Rectal smooth muscle tissue (tissue), 1 donor: ENCODE data around the gene FYN.

Experiments
- H3K27ac ChIP-seq: one replicate; pipeline ENCODE4 v1.7.0; 2013; ENCODE audit warnings: low read depth, low read length, inconsistent platforms
- H3K27me3 ChIP-seq: one replicate; pipeline ENCODE4 v1.7.0; 2013; ENCODE audit warnings: low read length; ENCODE audit not compliant: control insufficient read depth, insufficient read depth
- H3K36me3 ChIP-seq: one replicate; pipeline ENCODE4 v1.7.0; 2013; ENCODE audit warnings: low read length; ENCODE audit not compliant: control insufficient read depth, insufficient read depth
- H3K4me1 ChIP-seq: one replicate; pipeline ENCODE4 v1.7.0; 2013; ENCODE audit warnings: low read length; ENCODE audit not compliant: control insufficient read depth, insufficient read depth
- H3K4me3 ChIP-seq: one replicate; pipeline ENCODE4 v1.7.0; 2013; ENCODE audit warnings: low read length
- H3K9ac ChIP-seq: one replicate; pipeline ENCODE4 v1.7.0; 2013; ENCODE audit warnings: low read length

FYN gene

DNA sequence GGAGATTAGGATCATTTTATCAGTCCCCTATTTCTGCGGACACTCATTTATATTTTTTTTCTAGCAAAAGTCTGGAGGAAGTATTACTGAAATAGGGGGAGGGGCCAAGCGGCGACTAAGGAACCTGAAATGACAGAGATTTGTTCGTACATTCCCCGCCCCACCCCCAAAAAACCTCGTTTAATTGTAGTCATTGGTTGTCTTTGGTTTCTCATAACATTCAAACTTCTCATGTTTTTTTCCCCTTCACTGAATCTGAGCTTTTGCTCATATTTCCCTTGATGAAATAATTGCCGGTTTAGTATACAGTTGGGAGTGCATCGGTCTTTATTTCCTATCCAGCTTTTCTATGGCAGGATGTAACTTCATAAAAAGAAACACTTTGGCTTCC is 768 bp upstream of the FYN start:
- Histone ChIP-seq H3K27me3 (no peaks in the 10 kb centered on the region), H3K4me1 (no peaks in the 10 kb centered on the region), H3K27ac (no peak overlapping the region), H3K4me3 (peak overlapping the region; percentile 77), H3K36me3 (no peaks in the 10 kb centered on the region), H3K9ac (no peak overlapping the region)

DNA sequence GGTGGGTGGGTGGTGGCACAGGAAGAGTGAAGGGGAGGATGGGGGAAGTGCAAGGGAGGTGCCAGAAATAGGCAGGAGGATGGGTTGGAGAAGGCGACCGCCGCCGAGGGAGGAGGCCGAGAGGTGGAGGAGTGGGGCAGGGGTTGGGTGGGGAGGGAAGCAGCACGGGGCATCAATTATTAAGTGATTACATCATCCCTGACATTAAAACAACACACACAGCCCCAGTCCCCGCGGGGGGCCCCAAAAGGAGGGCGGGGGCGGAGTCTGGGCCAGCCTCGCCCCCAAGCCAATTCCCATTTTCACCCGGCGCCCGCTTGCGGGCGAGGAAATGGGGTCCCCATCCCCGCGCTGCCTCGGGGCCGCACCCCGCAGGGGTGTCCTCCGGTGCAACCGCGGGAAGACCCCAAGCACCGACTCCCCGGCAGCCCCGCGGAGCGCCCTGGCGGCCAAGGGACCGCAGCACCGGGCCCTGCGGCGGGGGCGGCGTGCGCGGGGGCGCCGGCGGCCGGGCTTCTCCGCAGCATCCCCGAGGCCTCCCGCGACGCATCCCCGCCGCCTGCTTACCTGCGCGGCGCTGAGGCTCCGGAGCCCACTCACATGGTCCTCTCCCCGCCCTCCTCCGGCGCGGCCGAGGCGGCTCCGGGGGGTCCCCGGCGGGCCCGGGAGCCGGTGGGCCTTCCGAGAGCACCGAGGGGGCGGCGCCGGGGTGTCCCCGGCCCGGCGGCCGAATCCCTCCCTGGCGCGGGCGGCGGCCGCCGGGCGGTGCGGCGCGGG is 663 bp downstream of the FYN start:
- no peaks in the 10 kb centered on the region for H3K36me3 ChIP-seq
- H3K27ac ChIP-seq = no peak overlapping the region
- no peaks in the 10 kb centered on the region for H3K27me3 ChIP-seq
- H3K4me1 ChIP-seq = no peaks in the 10 kb centered on the region
- H3K9ac ChIP-seq = no peak overlapping the region
- H3K4me3 ChIP-seq = peak overlapping the region; percentile 77

DNA sequence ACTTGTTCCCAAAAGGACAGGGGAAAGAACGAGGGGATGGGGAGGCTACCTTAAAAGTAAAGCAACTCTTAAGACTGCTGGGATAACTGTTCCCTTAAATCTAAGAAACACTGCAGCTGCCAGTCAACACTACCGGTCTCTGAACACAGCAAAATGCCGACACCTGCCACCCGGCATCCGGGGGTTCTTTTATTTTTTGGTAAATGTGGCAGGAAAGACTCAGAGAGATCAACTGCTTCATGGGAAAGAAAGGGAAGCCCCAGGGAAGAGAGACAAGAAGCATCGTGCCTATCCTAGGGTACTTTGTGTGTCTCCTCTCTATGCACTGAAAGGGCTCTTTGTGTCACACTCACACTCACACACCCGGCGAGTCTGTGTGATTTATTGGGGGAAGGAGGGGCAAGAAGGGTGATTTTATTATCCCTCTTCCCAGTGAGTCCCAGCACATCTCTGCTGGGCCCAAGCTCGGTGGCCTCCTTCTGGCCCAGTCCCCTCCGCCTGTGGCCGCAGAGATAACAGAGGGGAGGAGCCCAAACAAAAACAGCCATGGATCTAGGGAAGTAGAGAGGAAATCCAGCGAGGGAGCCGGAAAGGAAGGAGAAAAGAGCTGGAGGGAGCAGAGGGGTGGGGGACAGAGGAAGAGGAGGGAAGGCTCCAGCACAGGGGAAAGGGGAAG is 1.4 kb downstream of the FYN start:
- Histone ChIP-seq H3K36me3 (no peaks in the 10 kb centered on the region), H3K4me1 (no peaks in the 10 kb centered on the region), H3K9ac (no peak overlapping the region), H3K27ac (no peak overlapping the region), H3K4me3 (peak overlapping the region; percentile 77), H3K27me3 (no peaks in the 10 kb centered on the region)

DNA sequence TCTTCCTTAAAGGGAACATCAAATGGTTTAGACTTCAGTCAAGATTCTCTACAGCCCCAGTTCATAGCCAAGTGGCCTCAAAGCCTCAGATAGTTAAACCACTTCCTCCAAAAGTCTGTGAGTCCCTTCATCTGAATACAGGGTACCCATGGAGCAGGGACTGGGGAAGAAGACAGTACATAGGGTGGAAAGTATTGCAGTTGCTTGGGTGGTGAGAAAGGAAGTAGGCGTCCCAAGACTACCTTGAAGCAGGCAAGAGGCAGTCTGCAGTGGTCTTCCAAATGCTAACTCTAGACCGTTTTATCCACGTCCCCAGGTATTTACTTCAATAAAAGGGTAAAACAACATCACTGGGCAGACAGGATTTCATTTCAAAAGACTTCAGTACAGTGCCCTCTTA is 2.0 kb downstream of the FYN start:
- Histone ChIP-seq H3K4me1 (no peaks in the 10 kb centered on the region), H3K27ac (no peak overlapping the region), H3K4me3 (peak overlapping the region; percentile 22)

DNA sequence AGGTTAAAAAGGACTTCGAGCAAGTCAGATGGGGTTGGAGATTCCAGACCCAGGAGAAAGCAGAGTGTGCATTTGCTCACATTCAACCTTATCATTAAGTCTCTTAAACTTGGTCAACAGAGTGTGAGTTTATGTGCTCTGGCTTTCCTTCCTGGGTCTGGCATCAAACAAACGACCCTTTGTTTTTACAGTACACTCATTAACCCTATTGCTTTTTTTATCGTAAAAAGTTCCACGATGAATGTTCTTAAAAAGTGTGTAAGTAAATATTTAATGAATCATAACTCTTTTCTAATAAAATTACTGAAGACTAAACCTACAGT is 2.5 kb downstream of the FYN start:
- H3K4me1 ChIP-seq = no peaks in the 10 kb centered on the region
- no peak overlapping the region for H3K9ac ChIP-seq
- no peaks in the 10 kb centered on the region for H3K36me3 ChIP-seq
- H3K27ac ChIP-seq = no peak overlapping the region
- no peaks in the 10 kb centered on the region for H3K27me3 ChIP-seq
- no peak overlapping the region for H3K4me3 ChIP-seq

More for the DNA sequence above, 2.0 kb downstream of the FYN start:
- H3K9ac ChIP-seq = no peak overlapping the region
- H3K36me3 ChIP-seq = no peaks in the 10 kb centered on the region
- no peaks in the 10 kb centered on the region for H3K27me3 ChIP-seq

DNA sequence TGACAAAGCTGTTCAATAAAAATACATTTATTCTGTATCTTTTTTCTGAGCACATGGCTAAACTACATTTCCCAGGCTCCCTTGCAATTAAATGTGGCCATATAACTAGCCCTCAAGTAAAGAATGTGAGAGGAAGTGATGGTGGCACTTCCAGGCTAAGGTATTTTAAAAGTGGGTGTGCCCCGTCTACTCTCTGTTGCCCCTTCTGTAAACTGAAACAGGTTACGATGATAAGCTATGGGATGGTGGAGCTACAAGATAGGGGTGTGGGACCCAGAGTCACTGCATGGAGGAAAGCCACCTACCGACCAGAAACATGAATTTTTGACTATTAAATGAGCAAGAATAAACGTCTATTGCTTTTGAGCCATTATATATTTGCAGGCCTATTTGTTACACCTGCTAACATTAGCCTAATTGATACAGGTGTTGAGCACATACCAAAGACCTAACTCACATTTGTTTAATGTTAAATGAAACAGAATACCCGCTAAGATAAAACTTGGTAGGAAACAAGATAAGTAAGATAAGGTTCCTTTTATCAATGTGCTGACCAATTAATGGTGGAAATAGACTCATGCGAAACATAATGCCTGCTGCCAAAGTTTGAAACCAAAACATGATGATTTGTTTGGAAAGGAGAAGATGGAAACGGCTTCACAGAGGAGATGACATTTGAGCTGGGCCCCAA is 3.1 kb downstream of the FYN start:
- no peak overlapping the region for H3K9ac ChIP-seq
- H3K36me3 ChIP-seq = no peaks in the 10 kb centered on the region
- H3K4me3 ChIP-seq = no peak overlapping the region
- H3K4me1 ChIP-seq = no peaks in the 10 kb centered on the region
- H3K27me3 ChIP-seq = no peaks in the 10 kb centered on the region
- H3K27ac ChIP-seq = no peak overlapping the region

DNA sequence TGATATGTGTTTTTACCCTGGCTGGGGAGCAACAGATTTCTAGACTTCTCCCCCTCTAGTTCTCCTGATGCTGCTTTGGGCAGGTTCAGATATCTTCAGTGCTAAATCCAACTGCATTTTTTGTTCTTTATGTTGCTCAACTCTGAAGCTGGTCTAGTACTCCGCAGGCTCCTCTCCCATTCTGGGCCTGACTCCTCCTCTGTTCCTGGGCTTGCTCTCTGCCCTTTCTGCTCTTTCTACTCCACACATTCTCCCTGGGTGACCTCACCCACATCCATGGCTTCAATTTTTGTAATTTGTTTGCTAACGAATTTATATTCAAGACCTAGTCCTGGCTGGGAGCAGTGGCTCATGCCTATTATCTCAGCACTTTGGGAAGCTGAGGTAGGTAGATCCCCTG is 6.4 kb downstream of the FYN start:
- Histone ChIP-seq H3K27me3 (no peaks in the 10 kb centered on the region), H3K4me3 (no peak overlapping the region), H3K27ac (no peak overlapping the region), H3K4me1 (peaks cover 4% of the 10 kb centered on the region), H3K9ac (no peak overlapping the region), H3K36me3 (no peaks in the 10 kb centered on the region)

DNA sequence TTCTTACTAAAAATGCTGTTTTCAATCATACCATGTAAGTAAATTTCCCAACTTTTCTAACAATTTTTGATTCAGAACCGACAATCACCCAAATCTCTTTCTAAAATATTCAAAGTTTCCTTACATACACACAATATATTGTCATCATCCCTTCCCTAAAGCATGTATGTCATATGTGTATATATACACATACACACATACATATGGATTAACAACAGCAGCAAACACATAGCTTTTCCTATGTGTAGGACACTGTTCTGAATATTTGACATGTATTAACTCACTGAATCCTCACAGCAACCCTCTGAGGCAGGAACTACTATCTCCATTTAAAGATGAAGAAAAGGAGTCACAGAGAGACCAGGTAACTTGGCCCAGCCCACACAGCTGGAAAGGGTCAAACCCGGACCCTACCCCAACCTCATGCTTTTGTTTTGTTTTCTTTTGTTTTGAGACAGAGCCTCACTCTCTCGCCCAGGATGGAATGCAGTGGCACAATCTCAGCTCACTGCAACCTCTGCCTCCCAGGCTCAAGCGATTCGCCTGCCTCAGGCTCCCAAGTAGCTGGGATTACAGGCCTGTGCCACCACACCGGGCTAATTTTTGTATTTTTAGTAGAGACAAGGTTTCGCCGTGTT is 7.2 kb downstream of the FYN start:
- Histone ChIP-seq H3K4me3 (no peak overlapping the region), H3K27ac (no peak overlapping the region), H3K9ac (no peak overlapping the region), H3K27me3 (no peaks in the 10 kb centered on the region), H3K36me3 (no peaks in the 10 kb centered on the region), H3K4me1 (peaks cover 4% of the 10 kb centered on the region)

DNA sequence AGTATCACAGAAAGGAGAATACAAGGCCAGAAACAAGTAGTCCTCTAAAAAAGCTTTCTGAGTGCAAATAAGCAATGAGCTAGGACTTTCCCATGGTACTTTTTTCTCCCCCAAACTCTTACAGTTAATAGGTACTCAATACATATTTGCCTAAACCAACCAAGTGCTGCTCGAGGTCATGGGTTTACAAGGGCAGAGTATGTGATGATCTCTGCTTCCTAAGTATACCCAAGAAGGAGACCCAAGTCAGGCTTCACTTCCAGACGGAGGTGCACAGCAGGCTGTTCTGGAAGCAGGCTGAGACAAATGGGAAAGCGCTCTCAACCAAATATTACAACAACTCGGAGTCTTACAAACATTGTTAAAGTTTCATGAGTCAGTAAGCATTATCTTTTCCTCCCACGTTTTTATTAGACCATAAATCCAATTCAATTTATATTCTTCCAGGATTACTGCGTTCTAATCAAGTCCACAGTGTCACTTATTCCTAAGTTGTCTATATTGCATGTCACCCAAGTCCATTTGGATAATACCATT is 8.1 kb downstream of the FYN start:
- no peak overlapping the region for H3K27ac ChIP-seq
- no peak overlapping the region for H3K4me3 ChIP-seq
- peaks cover 4% of the 10 kb centered on the region for H3K4me1 ChIP-seq
- no peaks in the 10 kb centered on the region for H3K27me3 ChIP-seq
- H3K36me3 ChIP-seq = no peaks in the 10 kb centered on the region
- H3K9ac ChIP-seq = no peak overlapping the region

DNA sequence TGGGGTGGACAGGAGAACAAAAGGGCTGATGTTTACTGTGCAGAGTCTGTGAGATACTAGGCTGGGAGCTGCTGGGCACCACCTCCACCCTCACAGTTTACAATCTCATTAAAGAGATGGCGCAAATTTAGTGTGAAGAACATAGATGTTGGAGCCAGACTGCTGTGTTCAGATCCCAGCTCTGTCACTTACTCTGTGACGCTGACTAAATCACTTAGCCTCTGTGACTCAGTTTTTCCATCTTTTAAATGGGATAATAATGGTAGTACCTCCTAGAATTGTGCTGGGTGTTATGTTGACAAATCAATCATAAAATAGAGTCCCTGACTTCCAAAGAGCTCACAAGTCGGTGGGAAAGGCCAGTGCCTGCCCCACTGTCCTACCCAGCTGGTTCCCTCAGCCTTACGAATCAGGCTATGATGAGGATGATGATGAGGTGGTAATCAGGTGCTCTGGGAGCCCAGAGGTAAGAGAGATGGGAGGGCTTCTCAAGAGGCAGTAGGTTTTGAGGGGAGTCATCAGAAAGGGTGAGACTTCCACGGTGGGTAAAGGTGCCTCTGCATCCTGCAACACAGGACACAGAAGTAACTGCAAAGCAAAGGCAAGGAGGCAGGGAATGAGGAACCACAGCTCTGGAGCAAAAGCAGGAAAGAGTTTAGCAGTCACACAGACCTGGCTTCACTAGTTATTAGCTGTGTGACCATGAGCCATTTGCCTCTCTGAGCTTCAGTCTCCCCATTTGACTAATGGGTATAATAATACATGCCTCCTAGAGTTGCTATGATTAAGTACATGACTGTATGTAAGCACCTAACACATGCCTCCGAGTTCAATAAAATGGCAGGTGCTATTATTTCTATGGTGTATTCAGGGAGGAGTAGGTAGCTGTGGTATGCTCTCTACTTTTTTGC is 8.9 kb downstream of the FYN start:
- H3K27ac ChIP-seq = no peak overlapping the region
- no peak overlapping the region for H3K9ac ChIP-seq
- H3K4me1 ChIP-seq = peaks cover 4% of the 10 kb centered on the region
- no peak overlapping the region for H3K4me3 ChIP-seq
- H3K27me3 ChIP-seq = no peaks in the 10 kb centered on the region
- H3K36me3 ChIP-seq = no peaks in the 10 kb centered on the region

DNA sequence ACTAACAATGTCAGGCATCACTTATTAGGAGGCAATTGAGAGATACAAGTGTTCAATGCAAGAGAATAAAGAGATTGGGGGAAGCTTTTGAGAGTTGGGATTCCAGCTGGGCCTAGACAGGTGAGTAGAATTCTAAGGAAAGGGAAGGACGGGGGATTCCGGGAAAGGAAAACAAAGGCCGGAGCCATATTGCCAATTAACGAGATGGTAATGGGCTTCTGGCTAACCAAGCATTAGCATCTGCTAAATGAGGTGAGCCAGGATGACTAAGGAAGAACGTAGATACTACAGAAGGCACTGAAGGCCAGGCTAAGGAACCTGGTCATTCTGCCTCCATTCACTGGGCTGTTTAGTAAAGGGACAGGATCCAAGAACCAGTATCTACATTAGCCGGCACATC is 10.5 kb downstream of the FYN start:
- H3K4me1 ChIP-seq = peaks cover 4% of the 10 kb centered on the region
- no peak overlapping the region for H3K9ac ChIP-seq
- no peak overlapping the region for H3K4me3 ChIP-seq
- no peaks in the 10 kb centered on the region for H3K36me3 ChIP-seq
- no peaks in the 10 kb centered on the region for H3K27me3 ChIP-seq
- H3K27ac ChIP-seq = no peak overlapping the region
